Measurements from ENCODE around the gene VANGL2. TPM values are rescaled to one million over a fixed set of nuclear protein-coding genes. Genes with fewer than 3 reads are reported as not detected.

VANGL2 gene
- polyA plus RNA-seq, 1 experiment, result 0.33 TPM

DNA sequence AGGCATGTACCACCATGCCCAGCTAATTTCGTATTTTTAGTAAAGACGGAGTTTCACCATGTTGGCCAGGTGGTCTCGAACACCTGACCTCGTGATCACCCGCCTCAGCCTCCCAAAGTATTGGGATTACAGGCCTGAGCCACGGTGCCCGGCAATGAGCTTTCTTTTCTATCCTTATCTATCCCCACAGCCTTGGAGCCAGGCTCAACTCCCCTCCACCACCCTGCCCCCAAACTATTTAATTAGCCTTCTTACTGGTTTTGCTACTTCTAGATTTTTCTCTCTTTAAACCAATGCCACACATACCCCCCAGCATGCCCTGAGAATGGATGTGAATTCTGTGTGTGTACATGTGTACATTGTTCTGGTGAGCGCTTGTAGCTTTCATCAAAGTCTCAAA lies 5.7 kb upstream of the VANGL2 start:
- TF ChIP-seq CTCF (IDR thresholded peaks at IDR 0.05; ENCODE audit: insufficient read depth, low read depth, low read length), result no peak
- no peak overlapping the region for H3K4me3 ChIP-seq (ENCODE audit: low read depth, low read length)
- peaks cover 8% of the 10 kb centered on the region for H3K27me3 ChIP-seq (ENCODE audit: control insufficient read depth, insufficient read depth, low read length)
- ChIA-PET CTCF (interaction anchor here (1.6 kb wide), 1 partner anchor 19 kb away, joined by 7 read pairs; no protein-coding TSS in a partner anchor), POLR2A (no interaction called here)
- H3K36me3 ChIP-seq (ENCODE audit: control insufficient read depth, insufficient read depth, low read length), result no peaks in the 10 kb centered on the region
- no peak for DNase-seq (ENCODE audit: low read depth)

DNA sequence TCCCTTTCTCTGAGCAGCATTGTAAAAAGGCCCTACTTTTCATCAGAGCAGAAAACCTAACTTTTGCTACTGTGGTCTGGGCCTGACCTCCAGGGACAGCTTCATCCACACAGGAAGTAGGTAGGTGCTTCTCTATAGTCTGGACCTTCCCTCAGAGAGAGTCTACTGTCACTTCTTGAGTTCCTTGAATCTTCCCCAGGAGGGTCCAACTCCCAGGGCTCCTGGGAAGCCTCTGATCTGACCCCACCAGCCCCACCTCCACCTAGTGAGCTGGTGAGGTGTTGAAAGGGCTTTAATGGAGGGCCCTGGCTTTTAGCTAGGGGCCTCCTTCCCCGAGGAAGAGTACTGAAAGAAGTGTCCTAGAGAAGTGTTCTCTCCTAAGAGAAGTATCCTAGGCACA lies 2.7 kb upstream of the VANGL2 start:
- CTCF ChIA-PET, result interaction anchor here (1.1 to 1.6 kb wide), 4 partner anchors 12 to 310 kb away, joined by 3 read pairs; no protein-coding TSS in a partner anchor
- no peak for DNase-seq (ENCODE audit: low read depth)
- Histone ChIP-seq H3K27me3 (ENCODE audit: control insufficient read depth, insufficient read depth, low read length) (peaks cover 25% of the 10 kb centered on the region), H3K4me3 (ENCODE audit: low read depth, low read length) (no peak overlapping the region), H3K36me3 (ENCODE audit: control insufficient read depth, insufficient read depth, low read length) (no peaks in the 10 kb centered on the region)
- POLR2A ChIA-PET, result no interaction called here
- no peak for TF ChIP-seq CTCF (IDR thresholded peaks at IDR 0.05; ENCODE audit: insufficient read depth, low read depth, low read length)

- Histone ChIP-seq H3K27me3 (ENCODE audit: control insufficient read depth, insufficient read depth, low read length) (peaks cover 27% of the 10 kb centered on the region), H3K4me3 (ENCODE audit: low read depth, low read length) (no peak overlapping the region), H3K36me3 (ENCODE audit: control insufficient read depth, insufficient read depth, low read length) (no peaks in the 10 kb centered on the region)
- DNase-seq (ENCODE audit: low read depth), result no peak
- TF ChIP-seq CTCF (IDR thresholded peaks at IDR 0.05; ENCODE audit: insufficient read depth, low read depth, low read length), result no peak
- ChIA-PET CTCF (interaction anchor here (1.1 to 1.6 kb wide), 2 partner anchors 11 to 22 kb away, joined by 3 read pairs; no protein-coding TSS in a partner anchor), POLR2A (no interaction called here)
These were observed 1.5 kb upstream of the VANGL2 start for GRCh38 chr1:160398823-160399222.

DNA sequence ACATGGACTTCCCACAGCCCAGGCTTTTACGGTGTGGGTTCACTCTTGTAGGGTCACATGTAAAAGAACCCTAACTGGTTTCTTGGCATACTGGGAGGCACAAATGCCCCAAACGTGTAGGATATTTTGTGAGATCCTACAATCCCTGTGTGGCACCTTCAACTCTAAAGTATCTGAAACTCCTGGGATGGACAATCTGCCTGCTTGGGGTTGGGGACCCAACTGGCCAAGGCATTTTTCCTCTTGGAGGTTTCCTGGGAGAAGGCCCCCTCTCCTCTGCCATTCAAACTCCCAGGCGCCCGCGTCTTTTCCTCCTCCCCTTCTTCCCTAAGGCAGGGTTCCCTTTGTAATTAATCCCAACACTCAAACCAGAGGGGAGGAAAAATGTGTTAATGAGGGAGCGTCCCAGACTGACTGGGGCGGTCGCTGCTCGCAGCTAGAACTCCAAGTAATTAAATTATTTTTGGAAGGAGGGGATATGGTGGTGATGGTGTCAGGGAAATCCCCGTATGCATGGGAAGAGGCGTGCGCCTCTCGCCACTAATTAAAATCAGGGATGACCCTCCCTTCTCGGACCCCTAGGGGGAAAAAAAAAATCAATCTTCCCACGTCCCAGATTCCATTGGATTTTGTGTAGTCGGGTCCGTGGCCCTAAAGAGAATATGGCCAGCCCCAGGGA lies 681 bp upstream of the VANGL2 start:
- no peak for DNase-seq (ENCODE audit: low read depth)
- ChIA-PET POLR2A (no interaction called here), CTCF (no interaction called here)
- no peak for TF ChIP-seq CTCF (IDR thresholded peaks at IDR 0.05; ENCODE audit: insufficient read depth, low read depth, low read length)
- Histone ChIP-seq H3K36me3 (ENCODE audit: control insufficient read depth, insufficient read depth, low read length) (no peaks in the 10 kb centered on the region), H3K27me3 (ENCODE audit: control insufficient read depth, insufficient read depth, low read length) (peaks cover 29% of the 10 kb centered on the region), H3K4me3 (ENCODE audit: low read depth, low read length) (no peak overlapping the region)

- CTCF ChIA-PET, result no interaction called here
These were observed 502 bp downstream of the VANGL2 start for GRCh38 chr1:160400646-160401486.

More at GRCh38 chr1:160400646-160401486, 502 bp downstream of the VANGL2 start:
- peak overlapping the region; percentile 27 for H3K4me3 ChIP-seq (ENCODE audit: low read depth, low read length)
- peaks cover 29% of the 10 kb centered on the region for H3K27me3 ChIP-seq (ENCODE audit: control insufficient read depth, insufficient read depth, low read length)
- no peak for TF ChIP-seq CTCF (IDR thresholded peaks at IDR 0.05; ENCODE audit: insufficient read depth, low read depth, low read length)
- POLR2A ChIA-PET, result no interaction called here
- DNase-seq (ENCODE audit: low read depth), result no peak
- no peaks in the 10 kb centered on the region for H3K36me3 ChIP-seq (ENCODE audit: control insufficient read depth, insufficient read depth, low read length)
